ENCODE data around the gene FADS1. TPM values are rescaled to one million over a fixed set of nuclear protein-coding genes. Genes with fewer than 3 reads are reported as not detected.

The FADS1 gene
- total and polyA plus RNA-seq, 4 donors = 63.6 to 94.9 (median 91.9) TPM

Other genes with a start within 250 kb of the FADS1 start
- gene SYT7, start 235.9 kb downstream of the FADS1 start, total RNA-seq = 10 to 100 TPM in 1 of 2 donors, 1 to 10 TPM in 1; 9.8 to 31.1 TPM
- 10 to 100 TPM; 51.4 to 57.7 TPM for gene SYT7, start 235.9 kb downstream of the FADS1 start, polyA plus RNA-seq (ENCODE audit: insufficient read length in 2 of 2)
- 1 to 10 TPM; 3.9 to 8.4 TPM for gene DAGLA, start 136.6 kb downstream of the FADS1 start, total RNA-seq
- 10 to 100 TPM; 21.3 to 21.7 TPM for gene DAGLA, start 136.6 kb downstream of the FADS1 start, polyA plus RNA-seq (ENCODE audit: insufficient read length in 2 of 2)
- gene MYRF, start 64.4 kb downstream of the FADS1 start, total RNA-seq = 10 to 100 TPM; 13.6 to 17.9 TPM
- 100 to 1,000 TPM; 112 to 135 TPM for gene MYRF, start 64.4 kb downstream of the FADS1 start, polyA plus RNA-seq (ENCODE audit: insufficient read length in 2 of 2)
- 100 to 1,000 TPM; 102 to 170 TPM for gene TMEM258, start 24.4 kb downstream of the FADS1 start, total RNA-seq
- 100 to 1,000 TPM; 143 to 181 TPM for gene TMEM258, start 24.4 kb downstream of the FADS1 start, polyA plus RNA-seq (ENCODE audit: insufficient read length in 2 of 2)
- gene FEN1, start 24.1 kb downstream of the FADS1 start, total RNA-seq = 10 to 100 TPM; 20.7 to 32.0 TPM
- gene FEN1, start 24.1 kb downstream of the FADS1 start, polyA plus RNA-seq (ENCODE audit: insufficient read length in 2 of 2) = 10 to 100 TPM; 27.4 to 36.1 TPM
- 100 to 1,000 TPM; 125 to 138 TPM for gene FADS2, start 11.3 kb upstream of the FADS1 start, total RNA-seq
- gene FADS2, start 11.3 kb upstream of the FADS1 start, polyA plus RNA-seq (ENCODE audit: insufficient read length in 2 of 2) = 100 to 1,000 TPM; 448 to 452 TPM
- 10 to 100 TPM; 41.1 to 58.0 TPM for gene FADS3, start 74.5 kb upstream of the FADS1 start, total RNA-seq
- 10 to 100 TPM; 62.6 to 66.9 TPM for gene FADS3, start 74.5 kb upstream of the FADS1 start, polyA plus RNA-seq (ENCODE audit: insufficient read length in 2 of 2)
- 10 to 100 TPM; 12.8 to 47.7 TPM for gene RAB3IL1, start 100.6 kb upstream of the FADS1 start, total RNA-seq
- gene RAB3IL1, start 100.6 kb upstream of the FADS1 start, polyA plus RNA-seq (ENCODE audit: insufficient read length in 2 of 2) = 10 to 100 TPM; 14.7 to 30.3 TPM
- 10 to 100 TPM in 1 of 2 donors, 1 to 10 TPM in 1; 7.3 to 10.2 TPM for gene BEST1, start 133.3 kb upstream of the FADS1 start, total RNA-seq
- 10 to 100 TPM; 15.2 to 21.0 TPM for gene BEST1, start 133.3 kb upstream of the FADS1 start, polyA plus RNA-seq (ENCODE audit: insufficient read length in 2 of 2)
- gene FTH1, start 150.6 kb upstream of the FADS1 start, total RNA-seq = 1,000 to 10,000 TPM in 1 of 2 donors, 100 to 1,000 TPM in 1; 878 to 1,181 TPM
- 1,000 to 10,000 TPM; 3,691 to 3,889 TPM for gene FTH1, start 150.6 kb upstream of the FADS1 start, polyA plus RNA-seq (ENCODE audit: insufficient read length in 2 of 2)